H9 (cell line): ENCODE data around the gene GLRA1. TPM values are rescaled to one million over a fixed set of nuclear protein-coding genes. Genes with fewer than 3 reads are reported as not detected.

Experiments
- DNase-seq: peaks from one replicate; pipeline ENCODE4 v3.0.0-alpha.2; 2017
- H2AFZ ChIP-seq: one replicate; pipeline ENCODE4 v1.6.1; 2013; ENCODE audit warnings: mild to moderate bottlenecking, low read length, control low read depth, moderate library complexity
- H2AK5ac ChIP-seq: 2 replicates; pipeline ENCODE4 v1.6.1; 2013; ENCODE audit warnings: low read length, control low read depth, mixed read lengths; ENCODE audit not compliant: insufficient read length
- H2BK120ac ChIP-seq: one replicate; pipeline ENCODE4 v1.6.1; 2013; ENCODE audit warnings: low read depth, mild to moderate bottlenecking, low read length, control low read depth, inconsistent platforms; ENCODE audit not compliant: poor library complexity, severe bottlenecking
- H2BK12ac ChIP-seq: 2 replicates; pipeline ENCODE4 v1.6.1; 2013; ENCODE audit warnings: low read length, control low read depth, mixed read lengths, low read depth; ENCODE audit not compliant: insufficient read length
- H2BK15ac ChIP-seq: 2 replicates; pipeline ENCODE4 v1.6.1; 2013; ENCODE audit warnings: low read depth, low read length, control low read depth
- H2BK20ac ChIP-seq: one replicate; pipeline ENCODE4 v1.6.1; 2013; ENCODE audit warnings: low read depth, mild to moderate bottlenecking, low read length, control low read depth, inconsistent platforms; ENCODE audit not compliant: poor library complexity, severe bottlenecking
- H2BK5ac ChIP-seq: 2 replicates; pipeline ENCODE4 v1.6.1; 2013; ENCODE audit warnings: low read length, control low read depth, mixed read lengths; ENCODE audit not compliant: insufficient read length
- H3K14ac ChIP-seq: 2 replicates; pipeline ENCODE4 v1.6.1; 2013; ENCODE audit warnings: low read length, control low read depth; ENCODE audit not compliant: insufficient read depth
- H3K18ac ChIP-seq: 2 replicates; pipeline ENCODE4 v1.6.1; 2013; ENCODE audit warnings: low read depth, mild to moderate bottlenecking, mixed read lengths, low read length, control low read depth; ENCODE audit not compliant: insufficient read length
- H3K23ac ChIP-seq: 2 replicates; pipeline ENCODE4 v1.6.1; 2013; ENCODE audit warnings: low read length, control low read depth, mixed read lengths, low read depth; ENCODE audit not compliant: insufficient read length
- H3K23me2 ChIP-seq: 2 replicates; pipeline ENCODE4 v1.6.1; 2013; ENCODE audit warnings: low read depth, mild to moderate bottlenecking, mixed read lengths, low read length, control low read depth; ENCODE audit not compliant: insufficient read length, poor library complexity, severe bottlenecking
- H3K27ac ChIP-seq: 2 replicates; pipeline ENCODE4 v1.5.1; 2013; ENCODE audit warnings: low read length, control low read depth, mixed read lengths, low read depth; ENCODE audit not compliant: insufficient read length
- H3K27me3 ChIP-seq: 2 replicates; pipeline ENCODE4 v1.6.1; 2013; ENCODE audit warnings: low read length, control low read depth, inconsistent platforms; ENCODE audit not compliant: insufficient read depth
- H3K4ac ChIP-seq: 2 replicates; pipeline ENCODE4 v1.6.1; 2013; ENCODE audit warnings: low read depth, mild to moderate bottlenecking, control low read depth, inconsistent platforms, low read length, moderate library complexity
- H3K4me1 ChIP-seq: 2 replicates; pipeline ENCODE4 v1.6.1; 2013; ENCODE audit warnings: low read length, control low read depth, inconsistent platforms; ENCODE audit not compliant: insufficient read depth
- H3K4me2 ChIP-seq: 2 replicates; pipeline ENCODE4 v1.6.1; 2013; ENCODE audit warnings: low read length, control low read depth, mixed read lengths; ENCODE audit not compliant: insufficient read length, insufficient read depth
- H3K56ac ChIP-seq: 2 replicates; pipeline ENCODE4 v1.6.1; 2013; ENCODE audit warnings: low read depth, mild to moderate bottlenecking, mixed read lengths, low read length, control low read depth; ENCODE audit not compliant: insufficient read length
- H3K79me1 ChIP-seq: 2 replicates; pipeline ENCODE4 v1.6.1; 2013; ENCODE audit warnings: low read depth, mild to moderate bottlenecking, moderate library complexity, low read length, control low read depth, inconsistent platforms; ENCODE audit not compliant: insufficient read depth, poor library complexity, severe bottlenecking
- H3K79me2 ChIP-seq: 2 replicates; pipeline ENCODE4 v1.6.1; 2013; ENCODE audit warnings: low read length, control low read depth, inconsistent platforms; ENCODE audit not compliant: insufficient read depth
- H3K9ac ChIP-seq: 2 replicates; pipeline ENCODE4 v1.6.1; 2013; ENCODE audit warnings: low read length, control low read depth, mixed read lengths; ENCODE audit not compliant: insufficient read length; ENCODE audit errors: extremely low read depth
- H3K9me3 ChIP-seq: one replicate; pipeline ENCODE4 v1.6.1; 2013; ENCODE audit warnings: low read depth, low read length, inconsistent platforms; ENCODE audit not compliant: control insufficient read depth
- H3T11ph ChIP-seq: one replicate; pipeline ENCODE4 v1.6.1; 2013; ENCODE audit warnings: mild to moderate bottlenecking, low read length, control low read depth, inconsistent platforms
- H4K20me1 ChIP-seq: one replicate; pipeline ENCODE4 v1.6.1; 2013; ENCODE audit not compliant: control insufficient read depth, insufficient read length, insufficient read depth
- H4K5ac ChIP-seq: 2 replicates; pipeline ENCODE4 v1.6.1; 2013; ENCODE audit warnings: low read depth, mild to moderate bottlenecking, mixed read lengths, low read length, control low read depth; ENCODE audit not compliant: insufficient read length
- H4K8ac ChIP-seq: replicated peaks from 2 replicates; pipeline ENCODE4 v1.6.1; 2013; ENCODE audit warnings: low read length, control low read depth, mixed read lengths, low read depth; ENCODE audit not compliant: insufficient read length
- H4K91ac ChIP-seq: 2 replicates; pipeline ENCODE4 v1.6.1; 2013; ENCODE audit warnings: low read depth, mild to moderate bottlenecking, moderate library complexity, mixed read lengths, low read length, control low read depth; ENCODE audit not compliant: insufficient read length
- H3K27ac Mint-ChIP-seq, 3 experiments: 2 replicates in 2 of 3; 3 replicates in 1 of 3; pipeline ENCODE4 v1.8.0; 2020 to 2021; ENCODE audit warnings: mixed read lengths in 3 of 3, mild to moderate bottlenecking in 1 of 3, moderate library complexity in 1 of 3
- H3K27me3 Mint-ChIP-seq: 2 replicates; pipeline ENCODE4 v1.8.0; 2021; ENCODE audit warnings: low read depth, mild to moderate bottlenecking, moderate library complexity, mixed read lengths
- H3K36me3 Mint-ChIP-seq, 3 experiments: 2 replicates in 2 of 3; 3 replicates in 1 of 3; pipeline ENCODE4 v1.8.0; 2020 to 2021; ENCODE audit warnings: low read depth in 3 of 3, mixed read lengths in 3 of 3; ENCODE audit not compliant: insufficient read depth in 1 of 3
- H3K4me1 Mint-ChIP-seq, 2 experiments: 2 replicates each; pipeline ENCODE4 v1.8.0; 2020; ENCODE audit warnings: mixed read lengths in 2 of 2
- H3K4me3 Mint-ChIP-seq, 2 experiments: 2 replicates in 1 of 2; 3 replicates in 1 of 2; pipeline ENCODE4 v1.8.0; 2020 to 2021; ENCODE audit warnings: mild to moderate bottlenecking in 2 of 2, mixed read lengths in 2 of 2, moderate library complexity in 1 of 2
- H3K9me3 Mint-ChIP-seq, 2 experiments: 2 replicates in 1 of 2; 3 replicates in 1 of 2; pipeline ENCODE4 v1.8.0; 2020; ENCODE audit warnings: mild to moderate bottlenecking in 2 of 2, mixed read lengths in 2 of 2, moderate library complexity in 1 of 2
- CTCF ChIP-seq: fragments of 200-600 bp; sonication (generic); conservative IDR thresholded peaks from 3 replicates; pipeline ENCODE4 v1.8.0; 2021; ENCODE audit warnings: antibody characterized with exemption, mild to moderate bottlenecking
- WGBS: extraction: QIAGEN DNeasy Blood & Tissue Kit; methylation state at CpG from one replicate; pipeline ENCODE4 v1.1.7; 2013; ENCODE audit warnings: missing lambda C conversion rate, low lambda C conversion rate, mixed read lengths; ENCODE audit not compliant: insufficient read length; ENCODE audit errors: extremely low coverage; 5-methylcytosine and 5-hydroxymethylcytosine counted together
- total RNA-seq: library from RNA; stranded (reverse); gene quantifications from 2 replicates; pipeline ENCODE4 v1.2.1, GENCODE V29; 2021

Gene GLRA1
- total RNA-seq, 1 experiment from 2014 or later: not detected

- Histone ChIP-seq H3K27ac (no peak overlapping the region), H3K9me3 (no peaks in the 10 kb centered on the region), H3K9ac (no peak overlapping the region), H3K18ac (no peak overlapping the region), H2AK5ac (no peak overlapping the region), H2BK20ac (no peak overlapping the region), H4K5ac (no peak overlapping the region), H3K79me2 (no peaks in the 10 kb centered on the region), H3K4me2 (no peak overlapping the region), H3T11ph (no peak overlapping the region), H3K4ac (no peak overlapping the region), H3K27me3 (peaks cover 56% of the 10 kb centered on the region), H3K4me1 (peaks cover 2% of the 10 kb centered on the region), H2BK12ac (no peak overlapping the region), H4K20me1 (no peaks in the 10 kb centered on the region), H3K79me1 (no peaks in the 10 kb centered on the region), H3K23me2 (no peaks in the 10 kb centered on the region), H2AFZ (no peak overlapping the region), H3K14ac (no peak overlapping the region), H3K23ac (no peak overlapping the region), H2BK120ac (no peak overlapping the region), H3K56ac (no peak overlapping the region), H2BK15ac (no peak overlapping the region), H2BK5ac (no peak overlapping the region), H4K91ac (no peak overlapping the region), H4K8ac (no peak overlapping the region)
- peaks cover 100% of the 10 kb centered on the region for H3K27me3 Mint-ChIP-seq
- no peaks in the 10 kb centered on the region; a peak in 2 of 5 replicates for H3K9me3 Mint-ChIP-seq
- H3K4me1 Mint-ChIP-seq: peaks cover 27 to 30% of the 10 kb centered on the region in 2 experiments
- no CpG with 5 or more reads among the region's 3 CpGs for WGBS
- H3K36me3 Mint-ChIP-seq: no peaks in the 10 kb centered on the region
- no peak overlapping the region for H3K4me3 Mint-ChIP-seq
- no peak for TF ChIP-seq CTCF
- no peak overlapping the region for H3K27ac Mint-ChIP-seq
- DNase-seq: no peak
Measured at GRCh38 chr5:151900891-151901290, 23.8 kb downstream of the GLRA1 start.
